ENCODE measurements around the gene WDR64.

The WDR64 gene

DNA sequence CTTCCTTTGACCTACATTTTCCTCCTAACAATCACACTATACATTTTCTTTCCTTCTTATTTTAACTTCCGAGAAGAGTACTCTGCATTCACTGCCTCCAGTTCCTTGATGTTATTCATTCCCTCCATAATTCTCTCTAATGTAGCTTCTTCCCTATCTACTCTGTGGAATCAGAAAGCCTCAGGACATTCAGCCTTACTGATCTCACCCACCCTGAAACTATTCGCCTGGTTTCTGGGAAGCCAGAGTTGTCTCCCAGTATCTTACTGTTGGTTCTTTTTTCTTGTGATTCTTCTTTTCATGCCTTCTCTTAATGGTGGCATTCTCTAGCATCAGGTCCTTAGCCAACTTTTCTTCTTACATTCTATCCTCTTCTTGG, 45.5 kb downstream of the WDR64 start:
- Histone ChIP-seq H4K20me1 (ENCODE audit: insufficient read depth, low read length) (no peaks in the 10 kb centered on the region), H2AFZ (ENCODE audit: low read depth, low read length) (no peak overlapping the region), H3K9me3 (ENCODE audit: insufficient read depth, low read length, severe bottlenecking) (no peaks in the 10 kb centered on the region), H3K4me1 (ENCODE audit: insufficient read depth, low read length) (no peaks in the 10 kb centered on the region), H3K4me3 (ENCODE audit: low read depth in 1 of 2, low read length in 2 of 2) (no peak overlapping the region), H3K9ac (ENCODE audit: low read depth, low read length) (no peak overlapping the region), H3K36me3 (ENCODE audit: insufficient read depth, low read length) (no peaks in the 10 kb centered on the region), H3K4me2 (ENCODE audit: insufficient read depth, low read length) (no peak overlapping the region), H3K79me2 (ENCODE audit: insufficient read depth, low read length) (no peaks in the 10 kb centered on the region), H3K27me3 (ENCODE audit: insufficient read depth, low read length, poor library complexity) (no peaks in the 10 kb centered on the region), H3K27ac (ENCODE audit: low read length) (no peak overlapping the region)
- TF ChIP-seq EZH2 (IDR thresholded peaks at IDR 0.05; ENCODE audit: borderline replicate concordance, low read depth, low read length, severe bottlenecking), result no peak
- TF ChIP-seq, protein P1, sequence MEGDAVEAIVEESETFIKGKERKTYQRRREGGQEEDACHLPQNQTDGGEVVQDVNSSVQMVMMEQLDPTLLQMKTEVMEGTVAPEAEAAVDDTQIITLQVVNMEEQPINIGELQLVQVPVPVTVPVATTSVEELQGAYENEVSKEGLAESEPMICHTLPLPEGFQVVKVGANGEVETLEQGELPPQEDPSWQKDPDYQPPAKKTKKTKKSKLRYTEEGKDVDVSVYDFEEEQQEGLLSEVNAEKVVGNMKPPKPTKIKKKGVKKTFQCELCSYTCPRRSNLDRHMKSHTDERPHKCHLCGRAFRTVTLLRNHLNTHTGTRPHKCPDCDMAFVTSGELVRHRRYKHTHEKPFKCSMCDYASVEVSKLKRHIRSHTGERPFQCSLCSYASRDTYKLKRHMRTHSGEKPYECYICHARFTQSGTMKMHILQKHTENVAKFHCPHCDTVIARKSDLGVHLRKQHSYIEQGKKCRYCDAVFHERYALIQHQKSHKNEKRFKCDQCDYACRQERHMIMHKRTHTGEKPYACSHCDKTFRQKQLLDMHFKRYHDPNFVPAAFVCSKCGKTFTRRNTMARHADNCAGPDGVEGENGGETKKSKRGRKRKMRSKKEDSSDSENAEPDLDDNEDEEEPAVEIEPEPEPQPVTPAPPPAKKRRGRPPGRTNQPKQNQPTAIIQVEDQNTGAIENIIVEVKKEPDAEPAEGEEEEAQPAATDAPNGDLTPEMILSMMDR (IDR thresholded peaks at IDR 0.05; ENCODE audit: borderline replicate concordance, extremely low read depth, low read length, poor library complexity, severe bottlenecking), result no peak
- DNase-seq, result no peak
- ATAC-seq (ENCODE audit: insufficient read depth, low read depth), result no peak

DNA sequence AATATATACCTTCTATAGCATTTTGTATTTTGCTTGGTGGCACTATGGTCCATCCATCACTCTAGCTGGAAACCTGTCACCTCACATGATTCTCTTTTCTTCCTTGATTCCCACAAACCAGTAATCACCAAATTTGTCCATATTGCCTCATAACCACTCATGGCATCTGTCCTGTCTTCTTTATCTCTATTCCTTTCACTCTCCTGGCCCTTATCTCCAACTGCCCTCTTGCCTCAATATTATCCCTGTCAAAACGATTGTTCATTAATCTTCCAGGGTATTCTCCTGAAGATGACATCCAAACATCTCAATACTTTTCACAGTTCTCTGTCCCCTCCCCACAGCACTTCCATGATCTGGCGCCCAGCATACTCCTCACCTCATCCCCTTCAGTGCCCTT, 46.1 kb downstream of the WDR64 start:
- DNase-seq (no peak), ATAC-seq (ENCODE audit: insufficient read depth, low read depth) (no peak)
- no peaks in the 10 kb centered on the region for H3K79me2 ChIP-seq (ENCODE audit: insufficient read depth, low read length)
- no peak overlapping the region for H3K9ac ChIP-seq (ENCODE audit: low read depth, low read length)
- no peak overlapping the region for H3K4me3 ChIP-seq (ENCODE audit: low read depth in 1 of 2, low read length in 2 of 2)
- H3K27me3 ChIP-seq (ENCODE audit: insufficient read depth, low read length, poor library complexity), result no peaks in the 10 kb centered on the region
- TF ChIP-seq, protein P1 (IDR thresholded peaks at IDR 0.05; ENCODE audit: borderline replicate concordance, extremely low read depth, low read length, poor library complexity, severe bottlenecking), result no peak
- TF ChIP-seq EZH2 (IDR thresholded peaks at IDR 0.05; ENCODE audit: borderline replicate concordance, low read depth, low read length, severe bottlenecking), result no peak
- no peak overlapping the region for H3K27ac ChIP-seq (ENCODE audit: low read length)
- no peak overlapping the region for H2AFZ ChIP-seq (ENCODE audit: low read depth, low read length)
- H3K4me2 ChIP-seq (ENCODE audit: insufficient read depth, low read length), result no peak overlapping the region
- no peaks in the 10 kb centered on the region for H3K9me3 ChIP-seq (ENCODE audit: insufficient read depth, low read length, severe bottlenecking)
- no peaks in the 10 kb centered on the region for H3K36me3 ChIP-seq (ENCODE audit: insufficient read depth, low read length)
- H3K4me1 ChIP-seq (ENCODE audit: insufficient read depth, low read length), result no peaks in the 10 kb centered on the region
- H4K20me1 ChIP-seq (ENCODE audit: insufficient read depth, low read length), result no peaks in the 10 kb centered on the region

GRCh38 chr1:241701483-241702295, 49.6 kb downstream of the WDR64 start:
- Histone ChIP-seq H3K27me3 (ENCODE audit: insufficient read depth, low read length, poor library complexity) (no peaks in the 10 kb centered on the region), H3K4me2 (ENCODE audit: insufficient read depth, low read length) (no peak overlapping the region), H3K9ac (ENCODE audit: low read depth, low read length) (no peak overlapping the region), H3K9me3 (ENCODE audit: insufficient read depth, low read length, severe bottlenecking) (no peaks in the 10 kb centered on the region), H4K20me1 (ENCODE audit: insufficient read depth, low read length) (no peaks in the 10 kb centered on the region), H3K27ac (ENCODE audit: low read length) (no peak overlapping the region), H3K36me3 (ENCODE audit: insufficient read depth, low read length) (no peaks in the 10 kb centered on the region), H3K4me1 (ENCODE audit: insufficient read depth, low read length) (no peaks in the 10 kb centered on the region), H3K79me2 (ENCODE audit: insufficient read depth, low read length) (no peaks in the 10 kb centered on the region), H3K4me3 (ENCODE audit: low read depth in 1 of 2, low read length in 2 of 2) (no peak overlapping the region), H2AFZ (ENCODE audit: low read depth, low read length) (no peak overlapping the region)
- TF ChIP-seq, protein P1 (IDR thresholded peaks at IDR 0.05; ENCODE audit: borderline replicate concordance, extremely low read depth, low read length, poor library complexity, severe bottlenecking), result no peak
- ATAC-seq (ENCODE audit: insufficient read depth, low read depth) (no peak), DNase-seq (no peak)
